Left renal cortex interstitium (tissue), 4 donors: ENCODE measurements around the gene STAT3. TPM values are rescaled to one million over a fixed set of nuclear protein-coding genes. Genes with fewer than 3 reads are reported as not detected.
"Not testable (repeated sequence)": the region's sequence is repeated elsewhere in the genome, so short reads cannot be mapped to it uniquely, and the experiment has no call there.

Experiments used
- DNase-seq, 4 donors: peaks; one replicate each; pipeline ENCODE4 v3.0.0-alpha.2; 2013; ENCODE audit warnings: low read depth in 4 of 4, low spot score in 2 of 4, missing footprints in 1 of 4
- polyA plus RNA-seq, 4 donors: library from polyadenylated mRNA; unstranded; fragments of 120-200 nt; gene quantifications; one replicate each; pipeline ENCODE4 v1.2.1, GENCODE V29; 2013; ENCODE audit not compliant: insufficient read length in 4 of 4

Gene STAT3
- 10 to 100 TPM; 58.2 to 71.3 (median 61.9) TPM for polyA plus RNA-seq

- peak; percentile 100 for DNase-seq
Observed at GRCh38 chr17:42388381-42389134, at the start of gene STAT3. Gene STAT3 (minus strand): TSS chr17:42388442. CDS start chr17:42348516, 39,926 bp downstream.

- DNase-seq: no peak
Observed at GRCh38 chr17:42436391-42436790, 48.1 kb upstream of the STAT3 start.

GRCh38 chr17:42431758-42432161 is 43.5 kb upstream of the STAT3 start:
- DNase-seq: no peak

- DNase-seq: no peak
Observed at GRCh38 chr17:42429726-42430447, 41.6 kb upstream of the STAT3 start.

GRCh38 chr17:42428141-42428944 is 40.1 kb upstream of the STAT3 start:
- no peak for DNase-seq

GRCh38 chr17:42424991-42425610 is 36.9 kb upstream of the STAT3 start:
- DNase-seq: no peak

GRCh38 chr17:42423766-42424165 is 35.5 kb upstream of the STAT3 start:
- no peak for DNase-seq

GRCh38 chr17:42422958-42423712 is 34.9 kb upstream of the STAT3 start, which contains the start of gene CAVIN1:
Gene CAVIN1 (minus strand): TSS chr17:42423256. CDS start chr17:42423097, 159 bp downstream.
- peak; percentile 69 to 90 (median 79) for DNase-seq

GRCh38 chr17:42422412-42422957 is 34.2 kb upstream of the STAT3 start:
- no peak for DNase-seq

GRCh38 chr17:42421507-42422338 is 33.5 kb upstream of the STAT3 start:
- no peak for DNase-seq

GRCh38 chr17:42421136-42421506 is 32.9 kb upstream of the STAT3 start:
- DNase-seq: no peak

GRCh38 chr17:42417981-42418380 is 29.7 kb upstream of the STAT3 start:
- DNase-seq: not testable (repeated sequence)

GRCh38 chr17:42414704-42415409 is 26.6 kb upstream of the STAT3 start:
- DNase-seq: no peak

- DNase-seq: no peak
Observed at GRCh38 chr17:42413464-42414040, 25.3 kb upstream of the STAT3 start.

GRCh38 chr17:42411905-42412679 is 23.9 kb upstream of the STAT3 start:
- no peak for DNase-seq

- no peak for DNase-seq
Observed at GRCh38 chr17:42411361-42411760, 23.1 kb upstream of the STAT3 start.

- no peak for DNase-seq
Observed at GRCh38 chr17:42410319-42410685, 22.1 kb upstream of the STAT3 start.
